ENCODE measurements around the gene KLHL30.

DNA sequence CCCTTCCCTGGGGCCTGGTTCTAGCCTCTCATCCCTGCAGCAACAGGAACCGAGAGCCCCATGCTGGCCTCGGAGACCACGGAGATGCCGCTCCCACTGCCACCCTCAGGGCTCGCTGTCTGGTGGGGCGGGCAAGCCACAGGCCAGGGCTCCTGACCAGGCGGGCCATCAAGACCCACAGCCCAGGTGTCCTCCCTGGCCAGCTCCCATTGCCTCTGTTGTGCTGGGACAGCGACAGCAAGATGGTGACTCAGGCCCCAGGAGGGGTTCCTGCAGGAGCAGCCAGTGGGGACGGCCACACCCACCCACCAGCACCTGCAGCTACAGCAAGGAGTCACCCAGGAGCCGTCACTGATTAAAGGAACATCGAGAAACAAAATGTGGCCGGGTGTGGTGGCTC is 7.4 kb downstream of the KLHL30 start:
- TF ChIP-seq, protein P1, sequence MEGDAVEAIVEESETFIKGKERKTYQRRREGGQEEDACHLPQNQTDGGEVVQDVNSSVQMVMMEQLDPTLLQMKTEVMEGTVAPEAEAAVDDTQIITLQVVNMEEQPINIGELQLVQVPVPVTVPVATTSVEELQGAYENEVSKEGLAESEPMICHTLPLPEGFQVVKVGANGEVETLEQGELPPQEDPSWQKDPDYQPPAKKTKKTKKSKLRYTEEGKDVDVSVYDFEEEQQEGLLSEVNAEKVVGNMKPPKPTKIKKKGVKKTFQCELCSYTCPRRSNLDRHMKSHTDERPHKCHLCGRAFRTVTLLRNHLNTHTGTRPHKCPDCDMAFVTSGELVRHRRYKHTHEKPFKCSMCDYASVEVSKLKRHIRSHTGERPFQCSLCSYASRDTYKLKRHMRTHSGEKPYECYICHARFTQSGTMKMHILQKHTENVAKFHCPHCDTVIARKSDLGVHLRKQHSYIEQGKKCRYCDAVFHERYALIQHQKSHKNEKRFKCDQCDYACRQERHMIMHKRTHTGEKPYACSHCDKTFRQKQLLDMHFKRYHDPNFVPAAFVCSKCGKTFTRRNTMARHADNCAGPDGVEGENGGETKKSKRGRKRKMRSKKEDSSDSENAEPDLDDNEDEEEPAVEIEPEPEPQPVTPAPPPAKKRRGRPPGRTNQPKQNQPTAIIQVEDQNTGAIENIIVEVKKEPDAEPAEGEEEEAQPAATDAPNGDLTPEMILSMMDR (optimal IDR thresholded peaks at IDR 0.05 in 1 of 3, IDR thresholded peaks at IDR 0.05 in 1 of 3, conservative IDR thresholded peaks at IDR 0.05 in 1 of 3; ENCODE audit: extremely low read depth in 1 of 3, insufficient read depth in 2 of 3, low read length in 3 of 3), result no peak
- TF ChIP-seq EZH2 (IDR thresholded peaks at IDR 0.05; ENCODE audit: low read length), result no peak
